ENCODE results near the gene TBC1D12.

GRCh38 chr10:94423627-94424026 is 21.3 kb downstream of the TBC1D12 start:
- TF ChIP-seq EP300 (IDR thresholded peaks at IDR 0.05) (no peak), CTCF (IDR thresholded peaks at IDR 0.05) (no peak)

Measured in gastroesophageal sphincter (tissue), 3 donors.